SK-N-SH treated with all-trans-retinoic acid at 6 μM for 48 hours (cell line): Measurements from ENCODE around the gene CYB5B.

Experiments used
- GLIS3 ChIP-seq: fragments of 250-450 bp; sonication (Bioruptor Pico); IDR thresholded peaks from 2 replicates; pipeline ENCODE4 v1.5.0; 2020; ENCODE audit warnings: mild to moderate bottlenecking, moderate library complexity
- OSR1 ChIP-seq: fragments of 250-450 bp; sonication (Bioruptor Pico); IDR thresholded peaks from 2 replicates; pipeline ENCODE4 v1.8.0; 2022; ENCODE audit warnings: moderate library complexity, mild to moderate bottlenecking, inconsistent platforms

GRCh38 chr16:69485361-69485760 lies 60.9 kb downstream of the CYB5B start:
- TF ChIP-seq GLIS3 (CRISPR knock-in tag) (no peak), OSR1 (CRISPR knock-in tag) (no peak)
